CD8-positive, alpha-beta memory T cell (primary cell): ENCODE results near the gene TNIK. TPM values are rescaled to one million over a fixed set of nuclear protein-coding genes. Genes with fewer than 3 reads are reported as not detected.

Experiments used
- CTCF ChIA-PET: fragments of 350-600 bp; sonication (Branson Sonifier 250); formaldehyde crosslinking; loops from one replicate; lab custom pipeline; 2021; ENCODE audit warnings: antibody characterized with exemption; lab: Charles Lee
- POLR2A ChIA-PET: fragments of 350-600 bp; sonication (Branson Sonifier 250); formaldehyde crosslinking; loops from one replicate; lab custom pipeline; 2021; ENCODE audit warnings: antibody characterized with exemption; lab: Charles Lee
- DNase-seq, 5 donors: peaks; one replicate each; pipeline versions ENCODE4 v3.0.0 to v3.0.0-alpha.2; 2020 to 2022; ENCODE audit warnings: mixed read lengths in 1 of 5
- H3K27ac ChIP-seq: one replicate; pipeline ENCODE4 v1.7.0; 2013; ENCODE audit warnings: low read depth, mild to moderate bottlenecking, low read length, moderate library complexity
- H3K27me3 ChIP-seq: 2 replicates; pipeline ENCODE4 v1.7.0; 2013; ENCODE audit warnings: low read length, mild to moderate bottlenecking; ENCODE audit not compliant: insufficient read depth, poor library complexity, severe bottlenecking
- H3K36me3 ChIP-seq: 2 replicates; pipeline ENCODE4 v1.7.0; 2013; ENCODE audit warnings: mild to moderate bottlenecking, low read length, moderate library complexity; ENCODE audit not compliant: insufficient read depth
- H3K4me1 ChIP-seq: 2 replicates; pipeline ENCODE4 v1.7.0; 2013; ENCODE audit warnings: mild to moderate bottlenecking, low read length, moderate library complexity; ENCODE audit not compliant: insufficient read depth
- H3K4me3 ChIP-seq: 2 replicates; pipeline ENCODE4 v1.7.0; 2013; ENCODE audit warnings: mild to moderate bottlenecking, low read length
- H3K9me3 ChIP-seq: 2 replicates; pipeline ENCODE4 v1.7.0; 2013; ENCODE audit warnings: mild to moderate bottlenecking, low read length
- H3K27ac Mint-ChIP-seq, 8 donors: one replicate each; pipeline ENCODE4 v1.8.0; 2020 to 2021; ENCODE audit warnings: mixed read lengths in 8 of 8, mild to moderate bottlenecking in 6 of 8, inconsistent platforms in 3 of 8, moderate library complexity in 3 of 8
- H3K27me3 Mint-ChIP-seq, 2 donors: one replicate each; pipeline ENCODE4 v1.8.0; 2020 to 2021; ENCODE audit warnings: mixed read lengths in 2 of 2, mild to moderate bottlenecking in 1 of 2, moderate library complexity in 1 of 2
- H3K36me3 Mint-ChIP-seq, 3 donors: one replicate each; pipeline ENCODE4 v1.8.0; 2020 to 2021; ENCODE audit warnings: mixed read lengths in 3 of 3, inconsistent platforms in 1 of 3, mild to moderate bottlenecking in 1 of 3
- H3K4me1 Mint-ChIP-seq, 3 donors: one replicate each; pipeline ENCODE4 v1.8.0; 2020 to 2021; ENCODE audit warnings: mixed read lengths in 3 of 3, inconsistent platforms in 1 of 3, mild to moderate bottlenecking in 1 of 3
- H3K4me3 Mint-ChIP-seq, 7 donors: one replicate each; pipeline ENCODE4 v1.8.0; 2020 to 2021; ENCODE audit warnings: mixed read lengths in 7 of 7, mild to moderate bottlenecking in 6 of 7, moderate library complexity in 4 of 7, inconsistent platforms in 2 of 7
- H3K9me3 Mint-ChIP-seq, 5 donors: one replicate each; pipeline ENCODE4 v1.8.0; 2020 to 2022; ENCODE audit warnings: mixed read lengths in 5 of 5, mild to moderate bottlenecking in 3 of 5, moderate library complexity in 2 of 5, inconsistent platforms in 1 of 5
- polyA plus RNA-seq: library from polyadenylated mRNA; unstranded; fragments of 300-500 nt; fragmentation: Illumina TruSeq; gene quantifications from one replicate; pipeline ENCODE4 v1.2.3, GENCODE V29; 2021
- total RNA-seq, 2 experiments: library from RNA; stranded (reverse); gene quantifications; one replicate each; pipeline ENCODE4 v1.2.3, GENCODE V29; 2021

TNIK gene
- total and polyA plus RNA-seq, 3 experiments from 2014 or later = 15.9 to 19.2 (median 17.7) TPM

DNA sequence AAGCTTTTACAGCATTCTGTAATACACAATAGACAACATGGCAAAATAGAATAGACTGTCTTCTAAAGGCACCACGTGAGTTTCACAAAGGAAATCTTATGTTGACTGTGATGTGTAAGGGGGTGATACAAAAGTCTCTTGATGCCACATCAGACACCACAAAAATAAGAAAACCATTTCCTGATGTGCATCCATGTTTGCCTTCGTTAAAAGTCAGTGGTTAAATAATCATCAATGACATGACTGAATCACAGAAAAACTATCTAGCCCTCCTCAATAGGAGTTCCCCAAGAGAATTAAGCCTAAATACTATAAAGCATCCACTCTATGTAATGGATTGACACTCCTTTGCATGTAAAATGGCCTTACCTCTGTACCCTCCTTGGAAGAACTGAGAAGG is 235.0 kb downstream of the TNIK start:
- H3K36me3 Mint-ChIP-seq = peaks cover 16 to 30% (median 23%) of the 10 kb centered on the region in 3 donors

DNA sequence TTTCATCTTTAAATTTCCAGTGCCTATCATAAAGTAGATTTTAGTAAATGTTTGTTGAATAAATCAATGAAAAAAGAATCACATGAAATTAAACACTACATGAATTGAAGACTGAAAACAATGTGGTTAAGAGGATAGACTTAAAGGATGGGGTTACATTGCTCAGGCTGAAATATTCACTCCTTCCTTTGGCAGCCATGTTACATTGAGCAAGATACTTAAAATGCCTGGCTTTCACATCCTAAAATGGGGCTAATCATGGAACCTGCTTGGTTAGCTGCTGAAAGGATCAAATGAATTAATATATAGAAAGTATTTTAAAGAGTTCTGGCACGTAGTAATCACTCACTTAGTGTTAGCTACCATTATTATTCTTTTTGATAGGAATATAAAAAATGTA is 236.8 kb downstream of the TNIK start:
- Histone ChIP-seq H3K27me3 (no peaks in the 10 kb centered on the region), H3K9me3 (no peaks in the 10 kb centered on the region), H3K4me1 (peaks cover 14% of the 10 kb centered on the region), H3K36me3 (peaks cover 4% of the 10 kb centered on the region), H3K4me3 (no peak overlapping the region), H3K27ac (no peak overlapping the region)
- peaks cover 0 to 6% (median 2%) of the 10 kb centered on the region in 5 donors for H3K9me3 Mint-ChIP-seq
- CTCF ChIA-PET = interaction anchor here (0.6 to 2.0 kb wide), 2 partner anchors 11 to 14 kb away, joined by 3 to 5 read pairs; no protein-coding TSS in a partner anchor
- H3K4me1 Mint-ChIP-seq = peaks cover 31 to 48% (median 41%) of the 10 kb centered on the region in 3 donors
- no peak overlapping the region for H3K27ac Mint-ChIP-seq
- H3K4me3 Mint-ChIP-seq = no peak overlapping the region
- H3K36me3 Mint-ChIP-seq = peaks cover 16 to 29% (median 23%) of the 10 kb centered on the region in 3 donors
- no peaks in the 10 kb centered on the region for H3K27me3 Mint-ChIP-seq
- POLR2A ChIA-PET = no interaction called here
- no peak for DNase-seq

More for the DNA sequence above, 235.0 kb downstream of the TNIK start:
- Histone ChIP-seq H3K36me3 (peaks cover 4% of the 10 kb centered on the region), H3K4me3 (no peak overlapping the region), H3K4me1 (peaks cover 14% of the 10 kb centered on the region), H3K9me3 (no peaks in the 10 kb centered on the region), H3K27me3 (no peaks in the 10 kb centered on the region), H3K27ac (no peak overlapping the region)
- Mint-ChIP-seq H3K27me3 (no peaks in the 10 kb centered on the region), H3K4me1 (peaks cover 26 to 55% (median 50%) of the 10 kb centered on the region in 3 donors), H3K4me3 (peak overlapping the region in 1 of 7 donors; percentile 15), H3K27ac (peak overlapping the region in 5 of 8 donors; percentile 19 to 68 (median 58)), H3K9me3 (peaks cover 0 to 6% (median 2%) of the 10 kb centered on the region in 5 donors)
- DNase-seq = peak in 2 of 5 donors; percentile 17 to 29
- ChIA-PET POLR2A (interaction anchor here (0.9 kb wide), 1 partner anchor 25 kb away, joined by 3 read pairs; no protein-coding TSS in a partner anchor), CTCF (interaction anchor here (2.0 kb wide), 1 partner anchor 12 kb away, joined by 5 read pairs; no protein-coding TSS in a partner anchor)

DNA sequence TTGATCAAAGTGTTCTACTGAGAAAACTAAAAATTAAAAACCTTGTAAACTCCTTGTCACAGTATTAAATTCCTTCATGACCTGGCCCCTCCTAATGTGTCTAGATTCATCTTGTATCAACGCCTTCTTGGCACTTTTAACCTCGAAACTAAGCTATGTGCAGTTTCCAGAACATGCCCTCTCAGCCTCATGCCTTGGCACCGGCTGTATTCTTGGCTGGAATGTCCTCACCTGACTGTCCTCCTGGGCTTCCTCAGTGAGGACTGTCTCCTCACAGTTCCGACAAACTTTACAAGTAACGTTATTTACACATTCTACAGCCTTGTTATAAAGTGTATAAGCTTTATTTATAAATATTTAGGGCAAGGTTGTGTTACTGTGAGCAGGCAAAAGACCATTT is 237.2 kb downstream of the TNIK start:
- no peak overlapping the region for H3K4me3 Mint-ChIP-seq
- CTCF ChIA-PET = interaction anchor here (0.6 to 2.0 kb wide), 2 partner anchors 10 to 14 kb away, joined by 3 to 5 read pairs; no protein-coding TSS in a partner anchor

DNA sequence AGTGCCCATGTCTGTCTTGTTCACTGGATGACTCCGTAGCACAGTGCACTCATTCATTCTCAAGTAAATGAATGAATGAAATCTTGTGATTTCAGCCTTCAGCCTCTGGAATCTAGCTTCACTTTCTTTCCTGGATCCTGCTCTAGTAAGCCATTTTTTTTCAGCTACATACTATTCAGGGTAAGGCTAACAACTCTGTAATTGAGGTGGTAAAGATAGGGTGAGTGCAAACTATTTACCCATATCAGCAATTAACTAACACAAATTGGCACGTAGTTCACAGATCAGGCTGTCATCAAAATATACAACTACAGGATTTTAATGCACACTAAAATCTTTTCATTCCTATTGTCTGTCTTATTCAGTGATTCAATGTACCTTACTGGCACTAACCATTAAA is 238.6 kb downstream of the TNIK start:
- Mint-ChIP-seq H3K27ac (peak overlapping the region in 2 of 8 donors; percentile 11 to 47), H3K9me3 (peaks cover 0 to 6% (median 2%) of the 10 kb centered on the region in 5 donors), H3K4me1 (peaks cover 40 to 55% (median 50%) of the 10 kb centered on the region in 3 donors), H3K36me3 (peaks cover 8 to 18% (median 14%) of the 10 kb centered on the region in 3 donors), H3K27me3 (no peaks in the 10 kb centered on the region), H3K4me3 (no peak overlapping the region)
- ChIA-PET CTCF (no interaction called here), POLR2A (no interaction called here)
- Histone ChIP-seq H3K4me3 (no peak overlapping the region), H3K9me3 (no peaks in the 10 kb centered on the region), H3K27me3 (no peaks in the 10 kb centered on the region), H3K27ac (no peak overlapping the region), H3K4me1 (peaks cover 20% of the 10 kb centered on the region), H3K36me3 (no peaks in the 10 kb centered on the region)
- no peak for DNase-seq

More for the DNA sequence above, 237.2 kb downstream of the TNIK start:
- no peaks in the 10 kb centered on the region for H3K27me3 ChIP-seq
- no peak for DNase-seq
- peaks cover 18% of the 10 kb centered on the region for H3K4me1 ChIP-seq
- POLR2A ChIA-PET = no interaction called here
- peak overlapping the region in 1 of 8 donors; percentile 50 for H3K27ac Mint-ChIP-seq
- H3K4me3 ChIP-seq = no peak overlapping the region
- H3K36me3 ChIP-seq = peaks cover 4% of the 10 kb centered on the region
- H3K36me3 Mint-ChIP-seq = peaks cover 12 to 25% (median 23%) of the 10 kb centered on the region in 3 donors
- H3K9me3 Mint-ChIP-seq = peaks cover 0 to 6% (median 2%) of the 10 kb centered on the region in 5 donors
- peaks cover 35 to 48% (median 41%) of the 10 kb centered on the region in 3 donors for H3K4me1 Mint-ChIP-seq
- no peak overlapping the region for H3K27ac ChIP-seq
- H3K27me3 Mint-ChIP-seq = no peaks in the 10 kb centered on the region
- no peaks in the 10 kb centered on the region for H3K9me3 ChIP-seq

GRCh38 chr3:171221104-171221503 is 239.1 kb downstream of the TNIK start:
- Histone ChIP-seq H3K4me1 (peaks cover 20% of the 10 kb centered on the region), H3K9me3 (no peaks in the 10 kb centered on the region), H3K27me3 (no peaks in the 10 kb centered on the region), H3K27ac (no peak overlapping the region), H3K4me3 (no peak overlapping the region), H3K36me3 (no peaks in the 10 kb centered on the region)
- no peaks in the 10 kb centered on the region for H3K27me3 Mint-ChIP-seq
- H3K9me3 Mint-ChIP-seq = peaks cover 0 to 3% (median 0%) of the 10 kb centered on the region in 5 donors
- H3K4me1 Mint-ChIP-seq = peaks cover 39 to 53% (median 47%) of the 10 kb centered on the region in 3 donors
- peaks cover 5 to 15% (median 11%) of the 10 kb centered on the region in 3 donors for H3K36me3 Mint-ChIP-seq
- no peak overlapping the region for H3K4me3 Mint-ChIP-seq
- ChIA-PET CTCF (no interaction called here), POLR2A (no interaction called here)
- no peak for DNase-seq
- peak overlapping the region in 2 of 8 donors; percentile 19 to 47 for H3K27ac Mint-ChIP-seq

DNA sequence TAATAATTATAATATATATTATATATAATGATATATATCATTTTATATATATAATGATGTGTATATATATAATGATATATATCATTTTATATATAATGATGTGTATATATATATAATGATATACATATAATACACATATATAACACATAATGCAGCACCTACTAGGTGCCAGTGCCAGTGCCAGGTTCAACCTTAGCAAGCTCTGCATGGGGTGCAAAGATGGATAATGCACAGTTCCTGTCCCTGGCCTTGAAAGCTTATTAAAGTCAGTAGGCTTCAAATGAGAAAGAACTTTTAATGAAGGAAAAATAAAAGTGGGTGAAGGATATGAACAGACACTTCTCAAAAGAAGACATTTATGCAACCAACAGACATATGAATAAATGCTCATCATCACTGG is 240.9 kb downstream of the TNIK start:
- no peak overlapping the region for H3K4me3 Mint-ChIP-seq
- POLR2A ChIA-PET = no interaction called here

DNA sequence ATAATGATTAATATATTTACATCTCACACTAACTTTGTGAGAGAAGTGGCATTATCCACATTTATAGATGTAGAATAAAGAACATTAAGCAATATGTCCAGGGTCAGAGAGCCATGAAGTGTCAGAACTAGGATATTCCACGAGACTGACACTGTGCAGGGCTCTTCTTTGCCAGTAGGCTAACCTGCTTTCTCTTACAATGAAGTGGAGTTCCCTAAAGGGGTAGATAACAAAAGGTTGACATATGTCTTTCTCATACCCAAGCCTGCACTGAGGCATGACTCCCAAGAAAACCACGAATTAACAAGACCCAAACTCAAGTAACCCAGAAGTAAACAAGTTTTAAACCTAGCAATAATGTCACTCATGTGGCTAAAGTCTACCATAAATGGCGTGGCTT is 242.1 kb downstream of the TNIK start:
- ChIA-PET CTCF (no interaction called here), POLR2A (no interaction called here)
- no peaks in the 10 kb centered on the region for H3K9me3 ChIP-seq
- DNase-seq = no peak
- no peaks in the 10 kb centered on the region for H3K9me3 Mint-ChIP-seq
- peaks cover 0 to 3% (median 2%) of the 10 kb centered on the region in 3 donors for H3K36me3 Mint-ChIP-seq
- H3K4me3 ChIP-seq = no peak overlapping the region
- no peaks in the 10 kb centered on the region for H3K27me3 ChIP-seq
- peaks cover 25 to 36% (median 35%) of the 10 kb centered on the region in 3 donors for H3K4me1 Mint-ChIP-seq
- peaks cover 7% of the 10 kb centered on the region for H3K4me1 ChIP-seq
- no peaks in the 10 kb centered on the region for H3K36me3 ChIP-seq
- no peaks in the 10 kb centered on the region for H3K27me3 Mint-ChIP-seq
- peak overlapping the region in 1 of 7 donors; percentile 5 for H3K4me3 Mint-ChIP-seq
- no peak overlapping the region for H3K27ac ChIP-seq
- H3K27ac Mint-ChIP-seq = no peak overlapping the region

More for the DNA sequence above, 240.9 kb downstream of the TNIK start:
- H3K36me3 ChIP-seq = no peaks in the 10 kb centered on the region
- no peak overlapping the region for H3K4me3 ChIP-seq
- no peaks in the 10 kb centered on the region for H3K9me3 ChIP-seq
- Mint-ChIP-seq H3K27me3 (no peaks in the 10 kb centered on the region), H3K27ac (no peak overlapping the region), H3K9me3 (no peaks in the 10 kb centered on the region), H3K4me1 (peaks cover 24 to 37% (median 34%) of the 10 kb centered on the region in 3 donors), H3K36me3 (peaks cover 2 to 3% (median 2%) of the 10 kb centered on the region in 3 donors)
- H3K27me3 ChIP-seq = no peaks in the 10 kb centered on the region
- no peak overlapping the region for H3K27ac ChIP-seq
- no peak for DNase-seq
- H3K4me1 ChIP-seq = peaks cover 7% of the 10 kb centered on the region
- CTCF ChIA-PET = no interaction called here

DNA sequence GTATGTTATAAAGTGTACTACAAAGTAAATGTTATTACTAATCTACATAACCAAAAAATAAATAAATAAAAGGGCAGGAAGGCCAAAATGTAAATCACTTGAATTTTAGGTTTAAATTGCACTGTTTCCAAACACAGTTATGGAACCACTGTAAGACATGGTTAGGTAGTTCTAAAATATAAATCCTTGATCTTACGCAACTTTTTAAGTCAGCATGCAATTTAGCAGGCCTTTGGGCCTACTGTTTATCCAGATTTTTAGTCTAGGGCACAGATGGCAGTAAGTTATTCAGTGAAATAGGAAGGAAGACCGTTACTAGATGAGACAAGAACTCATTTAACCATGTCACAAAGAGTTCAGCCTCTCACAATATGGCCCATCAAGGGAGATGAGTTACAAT is 246.3 kb downstream of the TNIK start:
- H3K4me3 Mint-ChIP-seq = no peak overlapping the region
- H3K4me3 ChIP-seq = no peak overlapping the region
- H3K27ac Mint-ChIP-seq = peak overlapping the region in 1 of 8 donors; percentile 24
- ChIA-PET CTCF (no interaction called here), POLR2A (no interaction called here)
- no peak for DNase-seq
- no peaks in the 10 kb centered on the region for H3K27me3 ChIP-seq
- H3K27ac ChIP-seq = no peak overlapping the region
- no peaks in the 10 kb centered on the region for H3K9me3 ChIP-seq
- peaks cover 7% of the 10 kb centered on the region for H3K4me1 ChIP-seq
- peaks cover 4 to 23% (median 14%) of the 10 kb centered on the region in 3 donors for H3K36me3 Mint-ChIP-seq
- H3K36me3 ChIP-seq = peaks cover 13% of the 10 kb centered on the region
- peaks cover 23 to 42% (median 25%) of the 10 kb centered on the region in 3 donors for H3K4me1 Mint-ChIP-seq
- H3K27me3 Mint-ChIP-seq = no peaks in the 10 kb centered on the region
- H3K9me3 Mint-ChIP-seq = no peaks in the 10 kb centered on the region
